Esophagus squamous epithelium (tissue), 4 donors: Measurements from ENCODE around the gene TJP3.

Experiments used
- POLR2A ChIP-seq, 4 donors: fragments of 450-650 bp; IDR thresholded peaks; one replicate each; pipeline ENCODE4 v1.6.1; 2017; ENCODE audit warnings: antibody characterized with exemption in 4 of 4, mild to moderate bottlenecking in 4 of 4, moderate library complexity in 3 of 4
- TF ChIP-seq, protein P1 (sequence below), 6 experiments: fragments of 450-650 bp in 4 of 6; fragments of 200-600 bp in 2 of 6; sonication (generic) in 2 of 6; IDR thresholded peaks; one replicate each; pipeline ENCODE4 v1.5.1; 2016 to 2019; ENCODE audit warnings: antibody characterized with exemption in 6 of 6, mild to moderate bottlenecking in 4 of 6, moderate library complexity in 4 of 6

DNA sequence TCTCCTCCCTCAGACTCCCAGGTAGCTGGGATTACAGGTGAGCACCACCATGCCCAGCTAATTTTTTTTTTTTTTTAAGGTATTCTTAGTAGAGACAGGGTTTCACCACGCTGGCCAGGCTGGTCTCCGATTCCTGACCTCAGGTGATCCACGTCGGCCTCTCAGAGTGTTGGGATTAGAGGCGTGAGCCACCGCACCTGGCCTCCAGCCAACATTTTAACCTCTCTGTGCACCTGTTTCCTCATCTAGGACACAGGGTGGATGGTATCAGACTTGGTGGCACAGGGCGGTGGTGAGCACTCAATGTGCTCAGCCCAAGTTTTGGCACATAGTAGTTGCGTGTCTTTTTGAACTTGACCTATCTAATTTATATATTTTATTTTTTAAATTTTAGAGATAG is 40.8 kb downstream of the TJP3 start:
- TF ChIP-seq, protein P1, sequence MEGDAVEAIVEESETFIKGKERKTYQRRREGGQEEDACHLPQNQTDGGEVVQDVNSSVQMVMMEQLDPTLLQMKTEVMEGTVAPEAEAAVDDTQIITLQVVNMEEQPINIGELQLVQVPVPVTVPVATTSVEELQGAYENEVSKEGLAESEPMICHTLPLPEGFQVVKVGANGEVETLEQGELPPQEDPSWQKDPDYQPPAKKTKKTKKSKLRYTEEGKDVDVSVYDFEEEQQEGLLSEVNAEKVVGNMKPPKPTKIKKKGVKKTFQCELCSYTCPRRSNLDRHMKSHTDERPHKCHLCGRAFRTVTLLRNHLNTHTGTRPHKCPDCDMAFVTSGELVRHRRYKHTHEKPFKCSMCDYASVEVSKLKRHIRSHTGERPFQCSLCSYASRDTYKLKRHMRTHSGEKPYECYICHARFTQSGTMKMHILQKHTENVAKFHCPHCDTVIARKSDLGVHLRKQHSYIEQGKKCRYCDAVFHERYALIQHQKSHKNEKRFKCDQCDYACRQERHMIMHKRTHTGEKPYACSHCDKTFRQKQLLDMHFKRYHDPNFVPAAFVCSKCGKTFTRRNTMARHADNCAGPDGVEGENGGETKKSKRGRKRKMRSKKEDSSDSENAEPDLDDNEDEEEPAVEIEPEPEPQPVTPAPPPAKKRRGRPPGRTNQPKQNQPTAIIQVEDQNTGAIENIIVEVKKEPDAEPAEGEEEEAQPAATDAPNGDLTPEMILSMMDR (IDR thresholded peaks at IDR 0.05) = no peak
- TF ChIP-seq POLR2A (IDR thresholded peaks at IDR 0.05) = no peak
